Endodermal cell (in vitro differentiated cells): ENCODE measurements around the gene BRSK2. TPM values are rescaled to one million over a fixed set of nuclear protein-coding genes. Genes with fewer than 3 reads are reported as not detected.

Experiments used
- DNase-seq: peaks from one replicate; pipeline ENCODE4 v3.0.0-alpha.2; 2017
- H3K27ac ChIP-seq: 2 replicates; pipeline ENCODE4 v1.5.1; 2013; ENCODE audit warnings: mild to moderate bottlenecking, low read depth, low read length, moderate library complexity
- H3K27me3 ChIP-seq: 2 replicates; pipeline ENCODE4 v1.6.1; 2013; ENCODE audit warnings: mild to moderate bottlenecking, low read length, moderate library complexity; ENCODE audit not compliant: insufficient read depth, control insufficient read depth, poor library complexity, severe bottlenecking
- H3K36me3 ChIP-seq: 2 replicates; pipeline ENCODE4 v1.7.0; 2013; ENCODE audit warnings: mild to moderate bottlenecking, low read length, moderate library complexity; ENCODE audit not compliant: control insufficient read depth, insufficient read depth
- H3K4me1 ChIP-seq: one replicate; pipeline ENCODE4 v1.7.0; 2013; ENCODE audit warnings: low read length; ENCODE audit not compliant: control insufficient read depth, insufficient read depth
- H3K4me3 ChIP-seq: 2 replicates; pipeline ENCODE4 v1.5.1; 2013; ENCODE audit warnings: mild to moderate bottlenecking, low read length, moderate library complexity
- H3K9ac ChIP-seq: 2 replicates; pipeline ENCODE4 v1.6.1; 2013; ENCODE audit warnings: mild to moderate bottlenecking, low read length, moderate library complexity; ENCODE audit not compliant: poor library complexity, severe bottlenecking; ENCODE audit errors: extremely low read depth
- H3K9me3 ChIP-seq: 2 replicates; pipeline ENCODE4 v1.6.1; 2013; ENCODE audit warnings: mild to moderate bottlenecking, low read length, moderate library complexity; ENCODE audit not compliant: control insufficient read depth
- H3K27ac Mint-ChIP-seq: 2 replicates; pipeline ENCODE4 v1.8.0; 2020; ENCODE audit warnings: mixed read lengths
- H3K27me3 Mint-ChIP-seq: 2 replicates; pipeline ENCODE4 v1.8.0; 2021; ENCODE audit warnings: mild to moderate bottlenecking, mixed read lengths; ENCODE audit not compliant: insufficient read depth
- H3K36me3 Mint-ChIP-seq: 2 replicates; pipeline ENCODE4 v1.8.0; 2020; ENCODE audit warnings: low read depth, mixed read lengths
- H3K4me1 Mint-ChIP-seq: 2 replicates; pipeline ENCODE4 v1.8.0; 2020; ENCODE audit warnings: mixed read lengths
- H3K4me3 Mint-ChIP-seq: 2 replicates; pipeline ENCODE4 v1.8.0; 2020; ENCODE audit warnings: mild to moderate bottlenecking, moderate library complexity, mixed read lengths
- H3K9me3 Mint-ChIP-seq: 2 replicates; pipeline ENCODE4 v1.8.0; 2020; ENCODE audit warnings: mild to moderate bottlenecking, mixed read lengths
- WGBS, 2 experiments: methylation state at CpG; one replicate each; pipeline versions ENCODE4 v1.1.5 to v1.1.7; 2013; ENCODE audit warnings: missing lambda C conversion rate in 2 of 2, mixed read lengths in 1 of 2; ENCODE audit not compliant: insufficient coverage in 1 of 2, insufficient read length in 1 of 2; 5-methylcytosine and 5-hydroxymethylcytosine counted together
- total RNA-seq, 2 donors: library from RNA; stranded (reverse); fragmentation: NEBNext Ultra II Directional in 1 of 2; extraction: Animal tissue kit (Norgen Biotek cat#: 25700) in 1 of 2; gene quantifications; 2 replicates in 1 of 2; 3 replicates in 1 of 2; pipeline ENCODE4 v1.2.1, GENCODE V29; 2021
- TF ChIP-seq, protein P1 (sequence below): fragments of 200-600 bp; sonication (generic); conservative IDR thresholded peaks from 2 replicates; pipeline ENCODE4 v1.5.0; 2021; ENCODE audit warnings: antibody characterized with exemption, mild to moderate bottlenecking

Gene BRSK2
- total RNA-seq, 2 donors from 2014 or later, result 9.4 to 10.3 TPM

DNA sequence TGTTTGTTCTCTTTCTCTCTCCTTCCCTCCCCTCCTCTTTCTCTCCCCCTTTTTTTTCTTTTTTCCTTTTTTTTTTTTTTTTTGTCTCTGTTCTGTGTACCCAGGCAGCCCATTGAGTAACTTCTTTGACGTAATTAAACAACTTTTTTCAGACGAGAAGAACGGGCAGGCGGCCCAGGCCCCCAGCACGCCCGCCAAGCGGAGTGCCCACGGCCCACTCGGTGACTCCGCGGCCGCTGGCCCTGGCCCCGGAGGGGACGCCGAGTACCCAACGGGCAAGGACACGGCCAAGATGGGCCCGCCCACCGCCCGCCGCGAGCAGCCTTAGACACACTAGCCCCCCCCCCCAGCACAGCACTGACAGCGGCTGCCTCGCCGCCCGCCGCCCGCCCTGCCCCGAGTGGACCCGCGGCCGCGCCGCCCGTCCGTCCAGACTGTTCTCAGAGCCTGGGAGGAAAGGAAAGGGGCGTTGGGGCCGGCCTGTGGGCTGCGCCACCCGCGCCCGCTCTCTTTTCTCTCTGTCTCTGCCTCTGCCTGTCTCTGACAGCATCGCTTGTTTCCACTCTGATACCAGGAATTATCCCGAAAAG is 70.8 kb downstream of the BRSK2 start:
- Histone ChIP-seq H3K4me3 (no peak overlapping the region), H3K9me3 (no peaks in the 10 kb centered on the region), H3K4me1 (no peaks in the 10 kb centered on the region), H3K9ac (no peak overlapping the region), H3K36me3 (no peaks in the 10 kb centered on the region), H3K27me3 (no peaks in the 10 kb centered on the region), H3K27ac (no peak overlapping the region)
- no peaks in the 10 kb centered on the region for H3K4me1 Mint-ChIP-seq
- no peak for DNase-seq
- WGBS, 2 experiments, result 92 to 97% methylated on average over 23 to 38 of the region's 44 CpGs
- peaks cover 2% of the 10 kb centered on the region for H3K9me3 Mint-ChIP-seq
- H3K27ac Mint-ChIP-seq, result no peak overlapping the region
- no peaks in the 10 kb centered on the region for H3K27me3 Mint-ChIP-seq
- H3K4me3 Mint-ChIP-seq, result no peak overlapping the region
- TF ChIP-seq, protein P1, sequence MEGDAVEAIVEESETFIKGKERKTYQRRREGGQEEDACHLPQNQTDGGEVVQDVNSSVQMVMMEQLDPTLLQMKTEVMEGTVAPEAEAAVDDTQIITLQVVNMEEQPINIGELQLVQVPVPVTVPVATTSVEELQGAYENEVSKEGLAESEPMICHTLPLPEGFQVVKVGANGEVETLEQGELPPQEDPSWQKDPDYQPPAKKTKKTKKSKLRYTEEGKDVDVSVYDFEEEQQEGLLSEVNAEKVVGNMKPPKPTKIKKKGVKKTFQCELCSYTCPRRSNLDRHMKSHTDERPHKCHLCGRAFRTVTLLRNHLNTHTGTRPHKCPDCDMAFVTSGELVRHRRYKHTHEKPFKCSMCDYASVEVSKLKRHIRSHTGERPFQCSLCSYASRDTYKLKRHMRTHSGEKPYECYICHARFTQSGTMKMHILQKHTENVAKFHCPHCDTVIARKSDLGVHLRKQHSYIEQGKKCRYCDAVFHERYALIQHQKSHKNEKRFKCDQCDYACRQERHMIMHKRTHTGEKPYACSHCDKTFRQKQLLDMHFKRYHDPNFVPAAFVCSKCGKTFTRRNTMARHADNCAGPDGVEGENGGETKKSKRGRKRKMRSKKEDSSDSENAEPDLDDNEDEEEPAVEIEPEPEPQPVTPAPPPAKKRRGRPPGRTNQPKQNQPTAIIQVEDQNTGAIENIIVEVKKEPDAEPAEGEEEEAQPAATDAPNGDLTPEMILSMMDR, result no peak
- peaks cover 4% of the 10 kb centered on the region for H3K36me3 Mint-ChIP-seq

DNA sequence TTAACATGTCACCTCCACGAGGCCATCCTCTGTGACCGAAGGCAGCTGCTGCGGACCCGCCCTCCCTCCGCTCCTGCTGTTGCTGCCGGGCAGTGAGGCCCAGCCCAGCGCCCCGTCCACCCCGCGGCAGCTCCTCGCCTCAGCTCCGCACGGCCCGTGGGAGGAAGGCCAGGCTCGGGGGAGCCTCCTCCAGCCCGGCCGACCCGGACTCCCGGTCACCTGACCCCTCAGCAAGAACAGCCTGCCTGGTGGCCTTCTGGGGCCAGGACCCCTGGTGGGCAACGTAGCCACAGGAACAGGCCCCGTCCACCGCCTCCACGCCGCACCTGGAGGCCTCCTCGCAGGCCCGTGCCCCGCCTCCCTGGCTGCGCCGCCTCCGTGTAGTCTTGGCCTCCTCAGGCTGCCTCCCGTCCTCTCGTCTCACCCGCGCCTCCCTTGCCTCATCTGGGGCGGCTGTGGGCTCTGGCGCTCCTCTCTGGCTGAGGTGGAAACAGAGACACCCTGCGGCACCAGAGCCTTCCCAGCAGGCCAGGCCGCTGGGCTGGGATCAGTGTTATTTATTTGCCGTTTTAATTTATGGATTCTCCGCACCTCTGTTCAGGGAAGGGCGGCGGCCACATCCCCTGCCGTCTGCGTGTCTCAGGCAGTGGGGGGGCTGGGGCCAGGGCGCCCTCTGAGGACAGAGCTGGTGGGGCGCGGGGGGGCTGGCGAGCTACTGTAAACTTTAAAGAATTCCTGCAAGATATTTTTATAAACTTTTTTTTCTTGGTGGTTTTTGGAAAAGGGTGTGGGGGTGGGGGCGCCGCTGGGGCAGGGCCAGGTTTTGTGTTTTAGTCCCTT is 71.5 kb downstream of the BRSK2 start:
- peaks cover 7% of the 10 kb centered on the region for H3K36me3 Mint-ChIP-seq
- peaks cover 2% of the 10 kb centered on the region for H3K9me3 Mint-ChIP-seq
- Histone ChIP-seq H3K27me3 (no peaks in the 10 kb centered on the region), H3K4me3 (no peak overlapping the region), H3K4me1 (no peaks in the 10 kb centered on the region), H3K27ac (peak overlapping the region; percentile 81), H3K36me3 (no peaks in the 10 kb centered on the region), H3K9ac (no peak overlapping the region), H3K9me3 (no peaks in the 10 kb centered on the region)
- no peak for DNase-seq
- 92 to 95% methylated on average over 27 to 48 of the region's 50 CpGs for WGBS, 2 experiments
- no peak overlapping the region for H3K4me3 Mint-ChIP-seq
- H3K27ac Mint-ChIP-seq, result no peak overlapping the region
- H3K27me3 Mint-ChIP-seq, result no peaks in the 10 kb centered on the region
- H3K4me1 Mint-ChIP-seq, result no peaks in the 10 kb centered on the region
- TF ChIP-seq, protein P1, result no peak

DNA sequence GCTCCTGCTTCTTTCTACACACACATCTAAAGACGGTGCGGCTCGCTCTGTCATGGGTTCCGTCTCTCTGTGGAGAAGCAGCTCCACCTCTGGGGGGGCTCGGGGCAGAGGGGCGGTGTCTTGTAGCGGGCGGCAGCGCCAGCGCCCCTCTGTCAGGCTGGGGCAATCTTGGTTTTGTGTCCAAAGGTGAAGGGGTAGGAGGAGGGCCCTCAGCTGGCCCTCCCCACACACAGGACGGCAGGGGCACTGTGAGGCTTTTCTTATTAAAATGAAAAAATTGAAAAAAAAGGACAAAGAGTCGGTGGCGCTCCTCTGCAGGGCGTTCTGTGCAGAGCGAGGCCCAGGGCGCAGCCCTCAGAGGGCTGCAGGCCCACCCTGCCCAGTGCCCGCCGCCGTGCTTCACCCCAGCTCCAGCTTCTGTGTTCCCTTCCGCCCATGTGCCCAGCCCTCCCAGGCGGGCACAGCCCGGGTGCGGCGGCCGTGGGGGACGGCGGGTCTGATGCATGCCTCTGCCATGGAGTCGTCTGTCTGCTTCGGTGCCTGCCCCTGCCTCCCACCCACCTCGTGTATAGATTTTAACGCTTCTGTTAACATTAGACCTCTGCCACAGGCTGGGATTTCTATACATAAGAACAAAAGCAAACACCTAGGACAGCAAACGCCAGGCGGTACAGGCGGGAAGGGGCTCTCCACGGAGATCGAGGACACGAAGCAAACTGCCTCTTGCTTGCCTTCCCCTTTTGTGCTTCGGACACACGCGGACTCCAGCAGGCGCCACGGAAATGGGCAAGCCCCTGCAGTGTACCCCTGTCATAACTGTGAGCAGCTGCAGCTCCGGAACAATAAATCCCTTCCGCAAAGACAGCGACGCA is 72.3 kb downstream of the BRSK2 start:
- Histone ChIP-seq H3K36me3 (no peaks in the 10 kb centered on the region), H3K9me3 (no peaks in the 10 kb centered on the region), H3K27ac (peak overlapping the region; percentile 81), H3K9ac (no peak overlapping the region), H3K27me3 (no peaks in the 10 kb centered on the region), H3K4me1 (no peaks in the 10 kb centered on the region), H3K4me3 (no peak overlapping the region)
- no peak overlapping the region for H3K4me3 Mint-ChIP-seq
- TF ChIP-seq, protein P1, result no peak
- H3K9me3 Mint-ChIP-seq, result peaks cover 2% of the 10 kb centered on the region
- H3K4me1 Mint-ChIP-seq, result no peaks in the 10 kb centered on the region
- H3K36me3 Mint-ChIP-seq, result peaks cover 7% of the 10 kb centered on the region
- DNase-seq, result no peak
- no peaks in the 10 kb centered on the region for H3K27me3 Mint-ChIP-seq
- WGBS, 2 experiments, result 93 to 94% methylated on average over 25 to 43 of the region's 46 CpGs
- no peak overlapping the region for H3K27ac Mint-ChIP-seq
